Inflammatory macrophage treated with lipopolysaccharide for 1 hour (primary cell): ENCODE data around the gene INVS.
"Not testable (repeated sequence)": the region's sequence is repeated elsewhere in the genome, so short reads cannot be mapped to it uniquely, and the experiment has no call there.

ENCODE experiments used
- DNase-seq, 2 donors: peaks; one replicate each; pipeline ENCODE4 v3.0.0-alpha.2; 2020 to 2022

The INVS gene

GRCh38 chr9:100083448-100084127 lies 15.5 kb upstream of the INVS start:
- no peak for DNase-seq

GRCh38 chr9:100084128-100084453 lies 15.0 kb upstream of the INVS start:
- DNase-seq, result no peak

GRCh38 chr9:100084734-100085133 lies 14.3 kb upstream of the INVS start:
- DNase-seq, result no peak

- no peak for DNase-seq
Measured at GRCh38 chr9:100086097-100086635, 12.9 kb upstream of the INVS start.

- no peak for DNase-seq
Measured at GRCh38 chr9:100087218-100087617, 11.8 kb upstream of the INVS start.

- no peak for DNase-seq
Measured at GRCh38 chr9:100088202-100088601, 10.8 kb upstream of the INVS start.

- no peak for DNase-seq
Measured at GRCh38 chr9:100090880-100091279, 8.2 kb upstream of the INVS start.

- no peak for DNase-seq
Measured at GRCh38 chr9:100091650-100092049, 7.4 kb upstream of the INVS start.

- no peak for DNase-seq
Measured at GRCh38 chr9:100092066-100092465, 7.0 kb upstream of the INVS start.

GRCh38 chr9:100094411-100094810 lies 4.6 kb upstream of the INVS start:
- not testable (repeated sequence) for DNase-seq

GRCh38 chr9:100096378-100096916 lies 2.6 kb upstream of the INVS start:
- no peak for DNase-seq

GRCh38 chr9:100098046-100098886 lies 777 bp upstream of the INVS start:
- DNase-seq, result peak; percentile 66 to 72

GRCh38 chr9:100099722-100100042 lies 639 bp downstream of the INVS start:
- peak in 1 of 2 donors; percentile 6 for DNase-seq

- DNase-seq, result no peak
Measured at GRCh38 chr9:100100146-100100667, 1.2 kb downstream of the INVS start.

- DNase-seq, result no peak
Measured at GRCh38 chr9:100101608-100102007, 2.6 kb downstream of the INVS start.

- no peak for DNase-seq
Measured at GRCh38 chr9:100104314-100104713, 5.3 kb downstream of the INVS start.

- DNase-seq, result no peak
Measured at GRCh38 chr9:100105861-100106260, 6.8 kb downstream of the INVS start.

- DNase-seq, result no peak
Measured at GRCh38 chr9:100106616-100107015, 7.6 kb downstream of the INVS start.

- no peak for DNase-seq
Measured at GRCh38 chr9:100108559-100108958, 9.5 kb downstream of the INVS start.

- DNase-seq, result no peak
Measured at GRCh38 chr9:100111235-100111634, 12.2 kb downstream of the INVS start.

- no peak for DNase-seq
Measured at GRCh38 chr9:100112677-100113336, 13.8 kb downstream of the INVS start.

- DNase-seq, result no peak
Measured at GRCh38 chr9:100117316-100117715, 18.3 kb downstream of the INVS start.

- no peak for DNase-seq
Measured at GRCh38 chr9:100120286-100120685, 21.2 kb downstream of the INVS start.
